Kasumi-1 (cell line): ENCODE measurements around the gene FKBP5.
"Not testable (repeated sequence)": the region's sequence is repeated elsewhere in the genome, so short reads cannot be mapped to it uniquely, and the experiment has no call there.

Experiments
- DNase-seq, 2 experiments: peaks; one replicate each; lab custom pipeline; 2025; lab: John Stamatoyannopoulos, UW

Gene FKBP5

GRCh38 chr6:35543459-35544193 is 145.1 kb downstream of the FKBP5 start:
- no peak for DNase-seq

GRCh38 chr6:35541836-35542235 is 146.9 kb downstream of the FKBP5 start:
- DNase-seq: no peak

- no peak for DNase-seq
These were observed 149.5 kb downstream of the FKBP5 start for GRCh38 chr6:35539223-35539622.

- DNase-seq: not testable (repeated sequence)
These were observed 152.9 kb downstream of the FKBP5 start for GRCh38 chr6:35535847-35536246.

- no peak for DNase-seq
These were observed 154.1 kb downstream of the FKBP5 start for GRCh38 chr6:35534407-35535170.

GRCh38 chr6:35533981-35534380 is 154.7 kb downstream of the FKBP5 start:
- no peak for DNase-seq

GRCh38 chr6:35532126-35532525 is 156.6 kb downstream of the FKBP5 start:
- DNase-seq: no peak

- no peak for DNase-seq
These were observed 164.2 kb downstream of the FKBP5 start for GRCh38 chr6:35524380-35525020.
